Activated CD4-positive, alpha-beta T cell treated with anti-CD3 and anti-CD28 coated beads, Interleukin-2, amount 10 ng/mL, durations not matched to agents 7 days and 5 days (primary cell): Measurements from ENCODE around the gene HDAC10. TPM values are rescaled to one million over a fixed set of nuclear protein-coding genes. Genes with fewer than 3 reads are reported as not detected.
"Not testable (repeated sequence)": the region's sequence is repeated elsewhere in the genome, so short reads cannot be mapped to it uniquely, and the experiment has no call there.

Experiments used
- CTCF ChIA-PET: fragments of 350-600 bp; sonication (Branson Sonifier 250); formaldehyde crosslinking; loops from one replicate; lab custom pipeline; 2021; ENCODE audit warnings: antibody characterized with exemption; lab: Charles Lee
- POLR2A ChIA-PET: fragments of 350-600 bp; sonication (Branson Sonifier 250); formaldehyde crosslinking; loops from one replicate; lab custom pipeline; 2021; ENCODE audit warnings: antibody characterized with exemption; lab: Charles Lee
- DNase-seq: peaks from one replicate; pipeline ENCODE4 v3.0.0-alpha.2; 2020
- H3K27ac Mint-ChIP-seq: one replicate; pipeline ENCODE4 v1.8.0; 2021; ENCODE audit warnings: mild to moderate bottlenecking, moderate library complexity, mixed read lengths
- H3K27me3 Mint-ChIP-seq: one replicate; pipeline ENCODE4 v1.8.0; 2021; ENCODE audit warnings: mixed read lengths
- H3K36me3 Mint-ChIP-seq: one replicate; pipeline ENCODE4 v1.8.0; 2021; ENCODE audit warnings: low read depth, mixed read lengths
- H3K4me1 Mint-ChIP-seq: one replicate; pipeline ENCODE4 v1.8.0; 2021; ENCODE audit warnings: mixed read lengths
- H3K4me3 Mint-ChIP-seq: one replicate; pipeline ENCODE4 v1.8.0; 2021; ENCODE audit warnings: mild to moderate bottlenecking, moderate library complexity, mixed read lengths
- H3K9me3 Mint-ChIP-seq: one replicate; pipeline ENCODE4 v1.8.0; 2021; ENCODE audit warnings: mixed read lengths
- total RNA-seq, 2 experiments: library from RNA; stranded (reverse); gene quantifications; one replicate each; pipeline ENCODE4 v1.2.3, GENCODE V29; 2021

HDAC10 gene
- total RNA-seq, 2 experiments from 2014 or later: 68.3 to 93.6 TPM

GRCh38 chr22:50273352-50273751 is 22.3 kb upstream of the HDAC10 start:
- POLR2A ChIA-PET: not testable (repeated sequence)

GRCh38 chr22:50272044-50272802 is 21.2 kb upstream of the HDAC10 start:
- H3K4me1 Mint-ChIP-seq: peaks cover 18% of the 10 kb centered on the region
- H3K27ac Mint-ChIP-seq: no peak overlapping the region
- DNase-seq: no peak
- H3K4me3 Mint-ChIP-seq: no peak overlapping the region
- H3K36me3 Mint-ChIP-seq: no peaks in the 10 kb centered on the region
- peaks cover 13% of the 10 kb centered on the region for H3K27me3 Mint-ChIP-seq
- POLR2A ChIA-PET: no interaction called here
- CTCF ChIA-PET: interaction anchor here (0.9 to 5.5 kb wide), 6 partner anchors 9 to 254 kb away, joined by 4 to 25 read pairs (median 4); partner anchors contain the start of genes HDAC10, MAPK12 and SCO2
- no peaks in the 10 kb centered on the region for H3K9me3 Mint-ChIP-seq

More at GRCh38 chr22:50273352-50273751, 22.3 kb upstream of the HDAC10 start:
- H3K27me3 Mint-ChIP-seq: peaks cover 13% of the 10 kb centered on the region
- H3K27ac Mint-ChIP-seq, H3K9me3 Mint-ChIP-seq, DNase-seq, H3K36me3 Mint-ChIP-seq, H3K4me3 Mint-ChIP-seq: not testable (repeated sequence)
- H3K4me1 Mint-ChIP-seq: peaks cover 14% of the 10 kb centered on the region
- CTCF ChIA-PET: interaction anchor here (1.2 to 5.5 kb wide), 6 partner anchors 10 to 252 kb away, joined by 3 to 25 read pairs (median 4); partner anchors contain the start of genes HDAC10, MAPK12 and SCO2

DNA sequence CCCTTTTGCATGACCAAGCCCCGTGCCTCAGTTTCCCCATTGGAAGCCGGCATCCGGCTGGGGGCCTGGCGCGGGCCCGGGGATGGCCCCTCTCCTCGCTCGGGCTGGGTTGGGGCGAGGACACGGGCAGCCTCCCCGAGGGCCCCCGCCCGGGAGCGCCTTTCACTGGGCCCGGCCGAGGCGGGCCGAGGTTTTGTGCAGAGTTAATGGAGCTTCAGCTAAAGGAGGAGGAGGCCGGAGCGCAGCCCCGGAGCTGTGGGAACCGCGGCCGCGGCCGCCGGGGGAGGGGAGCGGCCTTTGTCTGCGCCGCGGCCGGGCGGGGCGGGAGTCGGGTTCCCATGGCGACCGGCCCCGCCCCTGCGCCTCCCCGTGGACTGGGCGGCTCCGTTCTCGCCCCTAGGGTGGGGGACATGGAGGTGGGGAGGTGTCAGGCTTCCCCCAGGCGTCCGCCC is 20.5 kb upstream of the HDAC10 start:
- ChIA-PET POLR2A (no interaction called here), CTCF (interaction anchor here (5.5 kb wide), 1 partner anchor 8 kb away, joined by 25 read pairs; the partner anchor contains the start of gene MAPK12)
- peaks cover 13% of the 10 kb centered on the region for H3K27me3 Mint-ChIP-seq
- peak; percentile 61 for DNase-seq
- H3K4me1 Mint-ChIP-seq: peaks cover 18% of the 10 kb centered on the region
- no peaks in the 10 kb centered on the region for H3K9me3 Mint-ChIP-seq
- H3K27ac Mint-ChIP-seq: no peak overlapping the region
- H3K4me3 Mint-ChIP-seq: no peak overlapping the region
- no peaks in the 10 kb centered on the region for H3K36me3 Mint-ChIP-seq

DNA sequence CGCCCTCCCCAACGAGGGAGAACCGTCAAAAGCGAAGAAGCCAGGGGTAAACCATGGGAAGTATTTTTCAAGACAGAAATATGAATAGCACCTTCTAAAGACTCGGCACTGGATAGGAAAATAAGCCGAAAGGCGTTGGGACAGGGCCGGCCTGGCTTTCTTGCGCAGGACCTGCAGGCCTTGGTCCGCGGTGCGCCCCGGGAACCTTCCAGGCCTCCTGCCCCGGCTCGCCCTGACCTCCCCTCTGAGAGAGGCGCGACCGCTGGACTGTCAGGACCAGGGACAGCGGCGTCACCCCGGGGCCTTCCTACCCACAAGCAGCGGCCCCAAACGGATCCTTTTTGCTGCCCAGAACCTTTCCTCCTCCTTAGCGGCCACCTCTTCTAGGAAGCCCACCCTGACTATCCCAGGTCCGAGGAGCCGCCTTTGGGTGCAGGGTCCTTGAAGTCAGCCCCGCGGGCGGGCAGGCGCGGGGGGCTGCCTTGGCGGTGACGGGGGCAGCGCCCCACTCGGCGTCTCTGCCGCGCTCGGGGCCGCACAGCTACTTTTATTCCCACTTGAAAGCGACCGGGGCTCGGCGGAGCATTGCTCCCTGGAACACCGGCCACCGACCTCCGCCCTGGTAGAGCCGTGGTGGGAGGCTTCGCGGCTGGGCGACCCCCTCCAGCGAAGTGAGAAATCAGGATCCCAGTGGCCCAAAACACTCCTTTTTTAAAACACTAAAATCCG is 19.8 kb upstream of the HDAC10 start:
- Mint-ChIP-seq H3K4me3 (peak overlapping the region; percentile 64), H3K4me1 (peaks cover 17% of the 10 kb centered on the region), H3K9me3 (no peaks in the 10 kb centered on the region), H3K27me3 (peaks cover 13% of the 10 kb centered on the region), H3K27ac (no peak overlapping the region), H3K36me3 (no peaks in the 10 kb centered on the region)
- DNase-seq: peak; percentile 75
- ChIA-PET CTCF (no interaction called here), POLR2A (no interaction called here)

DNA sequence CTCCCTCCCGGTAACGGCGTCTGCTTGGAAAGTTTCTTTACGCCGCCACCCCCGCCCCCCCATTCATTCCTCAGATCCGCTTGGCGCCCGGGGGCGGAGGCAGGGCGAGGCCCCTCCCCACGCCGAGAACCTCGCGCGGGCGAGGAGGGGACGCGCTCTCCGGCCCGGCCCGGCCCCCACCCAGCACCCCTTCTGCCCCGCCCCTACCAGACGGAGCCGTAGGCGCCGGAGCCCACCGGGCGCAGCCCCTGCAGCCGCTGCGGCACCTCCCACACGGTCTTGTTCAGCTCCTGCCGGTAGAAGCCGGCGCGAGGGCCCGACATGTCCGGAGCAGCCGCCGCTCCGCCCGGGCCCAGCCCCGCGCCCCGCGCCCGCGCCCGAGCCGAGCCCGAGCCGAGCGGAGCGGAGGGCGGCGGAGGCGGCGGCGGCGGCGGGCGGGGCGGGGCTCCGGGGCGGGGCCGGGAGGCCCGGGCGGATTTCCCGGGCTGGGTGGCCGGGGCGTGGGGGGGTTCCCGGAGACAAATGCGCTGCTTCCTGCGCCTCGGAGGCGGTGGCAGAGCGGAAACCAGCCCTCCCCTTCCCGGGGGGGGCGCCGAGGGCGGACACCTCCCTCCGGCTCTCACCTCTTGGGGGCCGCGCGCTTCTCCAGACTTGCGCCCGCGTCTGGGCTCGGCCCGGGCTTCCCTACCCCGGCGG is 19.1 kb upstream of the HDAC10 start, which contains the start of gene MAPK11:
Gene MAPK11 (minus strand): TSS at position 411 of the 696 bp plus-strand sequence. CDS start 88 bp downstream, at position 323.
- ChIA-PET CTCF (interaction anchor here (1.1 kb wide), 1 partner anchor 72 kb away, joined by 3 read pairs; no protein-coding TSS in a partner anchor), POLR2A (no interaction called here)
- DNase-seq: peak; percentile 74
- Mint-ChIP-seq H3K27me3 (peaks cover 13% of the 10 kb centered on the region), H3K27ac (peak within 1 kb of the TSS; percentile 60), H3K4me3 (peak within 1 kb of the TSS; percentile 70), H3K9me3 (no peaks in the 10 kb centered on the region), H3K4me1 (peaks cover 16% of the 10 kb centered on the region), H3K36me3 (no peaks in the 10 kb centered on the region)

DNA sequence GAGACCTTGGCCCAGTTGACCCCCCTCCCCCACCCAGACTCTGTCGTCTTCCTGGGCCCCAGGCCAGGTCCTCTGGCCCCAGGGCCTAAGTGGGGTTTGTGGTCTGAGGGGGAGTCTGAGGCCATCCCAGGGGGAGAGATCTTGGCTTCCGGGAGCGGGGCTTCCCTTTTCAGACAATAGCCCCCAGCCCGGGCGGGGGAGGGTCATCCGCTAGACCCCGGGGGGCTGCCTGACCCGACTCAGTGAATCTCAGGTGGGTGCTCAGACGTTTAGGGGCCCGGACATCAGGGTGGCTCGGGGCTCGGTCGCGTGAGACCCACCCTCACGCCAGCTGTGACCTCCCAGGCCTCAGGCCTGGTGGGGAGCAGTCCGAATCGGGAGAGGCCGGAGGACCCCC is 18.5 kb upstream of the HDAC10 start:
- peaks cover 16% of the 10 kb centered on the region for H3K4me1 Mint-ChIP-seq
- peak overlapping the region; percentile 70 for H3K4me3 Mint-ChIP-seq
- ChIA-PET CTCF (interaction anchor here (1.1 kb wide), 2 partner anchors 33 to 72 kb away, joined by 3 to 4 read pairs; no protein-coding TSS in a partner anchor), POLR2A (no interaction called here)
- H3K9me3 Mint-ChIP-seq: no peaks in the 10 kb centered on the region
- no peaks in the 10 kb centered on the region for H3K36me3 Mint-ChIP-seq
- no peak for DNase-seq
- H3K27me3 Mint-ChIP-seq: peaks cover 13% of the 10 kb centered on the region
- peak overlapping the region; percentile 60 for H3K27ac Mint-ChIP-seq

DNA sequence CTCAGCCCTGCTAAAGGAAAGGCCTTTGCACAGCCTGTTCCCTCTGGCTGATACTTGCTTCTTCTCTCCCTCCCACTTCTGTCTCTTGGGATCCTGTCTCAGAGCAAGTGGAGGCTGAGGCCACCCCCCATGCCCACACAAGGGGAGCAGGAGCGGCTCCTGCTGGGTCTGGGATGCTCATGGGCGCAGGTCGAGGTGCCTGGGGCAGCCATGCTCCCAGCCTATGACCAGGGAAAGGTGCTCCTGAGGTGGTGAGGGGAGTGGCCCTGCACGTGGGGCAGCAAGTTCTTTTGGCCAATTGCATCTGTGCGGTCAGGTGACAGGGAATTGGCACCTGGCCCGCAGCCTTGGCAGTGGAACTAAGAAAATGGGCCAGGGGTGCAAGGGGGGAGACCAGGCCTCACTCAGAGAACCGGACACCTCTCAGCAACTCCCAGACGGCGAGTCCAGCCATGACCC is 17.6 kb upstream of the HDAC10 start:
- no peaks in the 10 kb centered on the region for H3K9me3 Mint-ChIP-seq
- DNase-seq: no peak
- peaks cover 16% of the 10 kb centered on the region for H3K4me1 Mint-ChIP-seq
- no peaks in the 10 kb centered on the region for H3K36me3 Mint-ChIP-seq
- H3K27ac Mint-ChIP-seq: no peak overlapping the region
- ChIA-PET POLR2A (no interaction called here), CTCF (interaction anchor here (1.1 to 1.6 kb wide), 2 partner anchors 32 to 73 kb away, joined by 4 to 5 read pairs; no protein-coding TSS in a partner anchor)
- H3K4me3 Mint-ChIP-seq: peak overlapping the region; percentile 70
- H3K27me3 Mint-ChIP-seq: peaks cover 13% of the 10 kb centered on the region

GRCh38 chr22:50267591-50268390 is 16.7 kb upstream of the HDAC10 start:
- no peaks in the 10 kb centered on the region for H3K36me3 Mint-ChIP-seq

DNA sequence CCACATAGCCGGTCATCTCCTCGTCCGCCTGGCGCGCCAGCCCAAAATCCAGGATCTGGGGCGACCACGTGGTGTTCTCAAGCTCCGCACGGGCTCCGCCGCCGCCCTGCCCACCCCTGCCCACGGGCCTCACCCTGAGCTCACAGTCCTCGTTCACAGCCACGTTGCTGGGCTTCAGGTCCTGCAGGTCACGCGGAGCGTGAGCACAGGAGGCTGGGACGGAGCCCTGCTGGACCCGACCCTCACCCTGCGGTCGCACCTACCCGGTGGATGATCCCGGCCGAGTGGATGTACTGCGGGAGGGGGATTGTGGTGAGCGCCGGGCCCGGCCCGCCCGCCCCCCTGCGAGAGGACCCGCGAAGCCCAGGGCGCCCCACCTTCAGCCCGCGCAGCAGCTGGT is 15.9 kb upstream of the HDAC10 start:
- Mint-ChIP-seq H3K4me1 (peaks cover 17% of the 10 kb centered on the region), H3K9me3 (no peaks in the 10 kb centered on the region), H3K27me3 (peaks cover 14% of the 10 kb centered on the region), H3K36me3 (no peaks in the 10 kb centered on the region), H3K27ac (no peak overlapping the region), H3K4me3 (no peak overlapping the region)
- ChIA-PET POLR2A (no interaction called here), CTCF (interaction anchor here (1.6 kb wide), 1 partner anchor 10 kb away, joined by 5 read pairs; no protein-coding TSS in a partner anchor)
- no peak for DNase-seq

More at GRCh38 chr22:50267591-50268390, 16.7 kb upstream of the HDAC10 start:
- ChIA-PET CTCF (interaction anchor here (1.6 kb wide), 2 partner anchors 9 to 74 kb away, joined by 5 read pairs; no protein-coding TSS in a partner anchor), POLR2A (no interaction called here)
- Mint-ChIP-seq H3K27ac (no peak overlapping the region), H3K27me3 (peaks cover 14% of the 10 kb centered on the region), H3K4me3 (peak overlapping the region; percentile 25), H3K9me3 (no peaks in the 10 kb centered on the region), H3K4me1 (peaks cover 14% of the 10 kb centered on the region)
- DNase-seq: peak; percentile 57

- ChIA-PET CTCF (interaction anchor here (1.5 to 5.0 kb wide), 3 partner anchors 9 to 261 kb away, joined by 4 to 25 read pairs (median 5); partner anchors contain the start of gene SCO2), POLR2A (no interaction called here)
- Mint-ChIP-seq H3K36me3 (no peaks in the 10 kb centered on the region), H3K4me3 (no peak overlapping the region), H3K4me1 (peaks cover 14% of the 10 kb centered on the region), H3K27ac (no peak overlapping the region), H3K27me3 (peaks cover 16% of the 10 kb centered on the region), H3K9me3 (no peaks in the 10 kb centered on the region)
- no peak for DNase-seq
Measured at GRCh38 chr22:50264946-50265669, 14.0 kb upstream of the HDAC10 start.
